OCI-LY1 (cell line): Measurements from ENCODE around the gene OR52E4.

Experiments used
- CTCF ChIP-seq: fragments of 200-600 bp; sonication (generic), shearing (Covaris generic); IDR thresholded peaks from 2 replicates; pipeline ENCODE4 v1.5.1; 2017; ENCODE audit warnings: mild to moderate bottlenecking, antibody characterized with exemption, low read length, moderate library complexity, mixed read lengths
- EZH2 ChIP-seq: fragments of 200-600 bp; sonication (generic), shearing (Covaris generic); IDR thresholded peaks from 2 replicates; pipeline ENCODE4 v1.8.0; 2017; ENCODE audit warnings: borderline replicate concordance, mixed run types, mild to moderate bottlenecking, antibody characterized with exemption, low read length, moderate library complexity, mixed read lengths

- no peak for TF ChIP-seq CTCF
- TF ChIP-seq EZH2, result no peak
Measured at GRCh38 chr11:5851002-5851401, 29.4 kb upstream of the OR52E4 start.
